HepG2 (cell line): ENCODE data around the gene TPX2. TPM values are rescaled to one million over a fixed set of nuclear protein-coding genes. Genes with fewer than 3 reads are reported as not detected.

Experiments used
- ATAC-seq: fragments of 200-7000 bp; cut with Tn5 transposase; 3 replicates; pipeline ENCODE4 v1.9.1; 2020; ENCODE audit warnings: mild to moderate bottlenecking, moderate library complexity
- BruUV-seq: library from RNA; stranded (reverse); fragments of 400-500 nt; replicated peaks from 2 replicates; lab custom pipeline; 2021; lab: Mats Ljungman, UMichigan
- CTCF ChIA-PET: fragments of 300-600 bp; formaldehyde crosslinking; extraction: SDS; loops from one replicate; lab custom pipeline; 2021; ENCODE audit warnings: low total read pairs, inconsistent platforms, low intra/inter-chr PET ratio; lab: Yijun Ruan, JAX
- POLR2A ChIA-PET: fragments of 350-600 bp; sonication (Branson Sonifier 250); formaldehyde crosslinking; loops from one replicate; lab custom pipeline; 2020; ENCODE audit warnings: antibody characterized with exemption, inconsistent platforms; lab: Yijun Ruan, JAX
- DNase-seq: peaks from one replicate; pipeline ENCODE4 v3.0.0-alpha.2; 2015; ENCODE audit warnings: low spot score
- FAIRE-seq: peaks from 3 replicates; lab custom pipeline; 2011; peaks lifted over from hg19 to GRCh38; lab: Jason Lieb, UNC
- H2AFZ ChIP-seq: one replicate; pipeline ENCODE4 v1.6.1; 2011; ENCODE audit warnings: low read length, inconsistent platforms
- H3K27ac ChIP-seq: fragments of 300-600 bp; 3 replicates; pipeline ENCODE4 v1.8.0; 2011; ENCODE audit warnings: mixed run types, mild to moderate bottlenecking, mixed read lengths, low read length, inconsistent platforms; ENCODE audit not compliant: insufficient read depth; ENCODE audit errors: extremely low read length
- H3K27me3 ChIP-seq, 2 experiments: fragments of 200-600 bp in 1 of 2; 2 replicates in 1 of 2; 3 replicates in 1 of 2; pipeline versions ENCODE4 v1.6.0 to v1.8.0; 2011; ENCODE audit warnings: low read length in 2 of 2, mild to moderate bottlenecking in 2 of 2, moderate library complexity in 2 of 2, inconsistent platforms in 1 of 2; ENCODE audit not compliant: insufficient read depth in 2 of 2, control insufficient read depth in 1 of 2
- H3K36me3 ChIP-seq, 2 experiments: fragments of 200-600 bp in 1 of 2; replicated peaks in 1 of 2; 2 replicates in 1 of 2; 3 replicates in 1 of 2; pipeline versions ENCODE4 v1.5.1 to v1.8.0; 2011; ENCODE audit warnings: low read length in 2 of 2, inconsistent platforms in 1 of 2; ENCODE audit not compliant: insufficient read depth in 2 of 2, control insufficient read depth in 1 of 2
- H3K4me1 ChIP-seq: 2 replicates; pipeline ENCODE4 v1.5.1; 2012; ENCODE audit warnings: low read length, inconsistent platforms; ENCODE audit not compliant: insufficient read depth
- H3K4me2 ChIP-seq: 2 replicates; pipeline ENCODE4 v1.6.0; 2011; ENCODE audit warnings: low read depth, low read length, inconsistent platforms
- H3K4me3 ChIP-seq, 3 experiments: fragments of 200-600 bp in 1 of 3; sonication (generic), shearing (Covaris generic) in 1 of 3; replicated peaks in 1 of 3; 2 replicates each; pipeline ENCODE4 v1.5.1; 2011 to 2016; ENCODE audit warnings: low read length in 3 of 3, inconsistent platforms in 2 of 3, low read depth in 2 of 3, mild to moderate bottlenecking in 2 of 3, control low read depth in 1 of 3, mixed read lengths in 1 of 3; ENCODE audit not compliant: insufficient read depth in 1 of 3
- H3K79me2 ChIP-seq: one replicate; pipeline ENCODE4 v1.6.1; 2011; ENCODE audit warnings: low read length, inconsistent platforms; ENCODE audit not compliant: insufficient read depth
- H3K9ac ChIP-seq: 2 replicates; pipeline ENCODE4 v1.6.0; 2011; ENCODE audit warnings: mild to moderate bottlenecking, low read depth, low read length, inconsistent platforms; ENCODE audit not compliant: insufficient read depth
- H3K9me3 ChIP-seq: 2 replicates; pipeline ENCODE4 v1.5.1; 2012; ENCODE audit warnings: mild to moderate bottlenecking, low read length
- H4K20me1 ChIP-seq: 2 replicates; pipeline ENCODE4 v1.6.0; 2011; ENCODE audit warnings: inconsistent platforms, mild to moderate bottlenecking, low read length, moderate library complexity; ENCODE audit not compliant: insufficient read depth
- RBM22 ChIP-seq: fragments of 200-400 bp; formaldehyde crosslinking; optimal IDR thresholded peaks from 2 replicates; pipeline ENCODE3; 2017; ENCODE audit warnings: mild to moderate bottlenecking, low read length, moderate library complexity
- SOX13 ChIP-seq, 3 experiments: fragments of 450-650 bp in 1 of 3; sonication (generic) in 1 of 3; formaldehyde crosslinking in 1 of 3; IDR thresholded peaks in 2 of 3; conservative IDR thresholded peaks in 1 of 3; 2 replicates each; pipeline versions ENCODE4 v1.5.0 to v1.6.1; 2016 to 2020; ENCODE audit warnings: antibody characterized with exemption in 1 of 3, mild to moderate bottlenecking in 1 of 3, missing compliant biosample characterization in 1 of 3, missing genetic modification reagents in 1 of 3, moderate library complexity in 1 of 3
- SRSF9 ChIP-seq: fragments of 200-400 bp; formaldehyde crosslinking; IDR thresholded peaks from 2 replicates; pipeline ENCODE4 v1.6.1; 2018; ENCODE audit warnings: borderline replicate concordance, mild to moderate bottlenecking, low read depth, low read length; ENCODE audit not compliant: insufficient read depth, poor library complexity, severe bottlenecking
- WGBS: methylation state at CpG from one replicate; pipeline ENCODE4 v1.1.6; 2017; ENCODE audit warnings: low lambda C conversion rate; 5-methylcytosine and 5-hydroxymethylcytosine counted together
- in situ Hi-C: cut with HindIII; loops from 2 replicates; pipeline ENCODE4 v1.10.0; 2017; ENCODE audit warnings: low pct_unique_long_range_greater_than_20kb; ENCODE audit not compliant: extremely low pct_ligation_motif_present
- intact Hi-C: fragments of 100-400 bp; cut with micrococcal nuclease; formaldehyde crosslinking; loops from one replicate; pipeline ENCODE4 v1.10.0; 2022; ENCODE audit not compliant: unreplicated experiment
- polyA plus RNA-seq, 8 experiments: library from polyadenylated mRNA; depleted of rRNA in 3 of 8; stranded (reverse) in 7 of 8; unstranded in 1 of 8; fragments of >200 nt; fragmentation: Illumina TruSeq in 4 of 8; extraction: Trizol in 4 of 8; gene quantifications; 2 replicates each; pipeline versions ENCODE4 v1.2.1 to v1.2.3, GENCODE V29; 2011 to 2016; ENCODE audit warnings: low read depth in 4 of 8, missing spikeins in 1 of 8, mixed read lengths in 1 of 8; ENCODE audit not compliant: insufficient read depth in 1 of 8
- total RNA-seq, 5 experiments: library from RNA; depleted of rRNA; stranded (reverse); fragments of >200 nt; fragmentation: Illumina TruSeq; extraction: Trizol; gene quantifications; 2 replicates each; pipeline ENCODE4 v1.2.3, GENCODE V29; 2016; ENCODE audit warnings: low read depth in 1 of 5
- TF ChIP-seq, protein P1 (sequence below): sonication (generic); formaldehyde crosslinking; conservative IDR thresholded peaks from 2 replicates; pipeline ENCODE4 v1.8.0; 2022; ENCODE audit warnings: low read depth, missing genetic modification reagents

The TPX2 gene
- total and polyA plus RNA-seq, 2 of the 13 experiments (the other 11 are each of a cell fraction or from before 2014, with no cell fraction given), result 34.3 to 124 TPM

GRCh38 chr20:31781945-31782344 lies 42.9 kb downstream of the TPX2 start:
- in situ Hi-C loops (no loop called here), intact Hi-C loops (no loop called here)
- BruUV-seq, result no TSS peak
- Histone ChIP-seq H3K9me3 (no peaks in the 10 kb centered on the region), H3K4me1 (no peaks in the 10 kb centered on the region), H3K27ac (no peak overlapping the region), H3K79me2 (no peaks in the 10 kb centered on the region), H3K9ac (no peak overlapping the region), H3K4me2 (no peak overlapping the region), H3K27me3 (no peaks in the 10 kb centered on the region), H3K36me3 (peaks cover 55 to 96% of the 10 kb centered on the region in 2 experiments), H4K20me1 (no peaks in the 10 kb centered on the region), H3K4me3 (no peak overlapping the region), H2AFZ (no peak overlapping the region)
- FAIRE-seq (no peak), DNase-seq (no peak), ATAC-seq (no peak)
- ChIA-PET POLR2A (no interaction called here), CTCF (no interaction called here)
- TF ChIP-seq SOX13 (IDR thresholded peaks at IDR 0.05), result no peak
- TF ChIP-seq SOX13 (CRISPR knock-in tag; conservative IDR thresholded peaks at IDR 0.05 in 1 of 2, IDR thresholded peaks at IDR 0.05 in 1 of 2), result no peak
- TF ChIP-seq RBM22, result peak; percentile 29
- TF ChIP-seq, protein P1, sequence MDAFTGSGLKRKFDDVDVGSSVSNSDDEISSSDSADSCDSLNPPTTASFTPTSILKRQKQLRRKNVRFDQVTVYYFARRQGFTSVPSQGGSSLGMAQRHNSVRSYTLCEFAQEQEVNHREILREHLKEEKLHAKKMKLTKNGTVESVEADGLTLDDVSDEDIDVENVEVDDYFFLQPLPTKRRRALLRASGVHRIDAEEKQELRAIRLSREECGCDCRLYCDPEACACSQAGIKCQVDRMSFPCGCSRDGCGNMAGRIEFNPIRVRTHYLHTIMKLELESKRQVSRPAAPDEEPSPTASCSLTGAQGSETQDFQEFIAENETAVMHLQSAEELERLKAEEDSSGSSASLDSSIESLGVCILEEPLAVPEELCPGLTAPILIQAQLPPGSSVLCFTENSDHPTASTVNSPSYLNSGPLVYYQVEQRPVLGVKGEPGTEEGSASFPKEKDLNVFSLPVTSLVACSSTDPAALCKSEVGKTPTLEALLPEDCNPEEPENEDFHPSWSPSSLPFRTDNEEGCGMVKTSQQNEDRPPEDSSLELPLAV, result no peak
- WGBS, result 98% methylated on average over 4 of the region's 4 CpGs

GRCh38 chr20:31784354-31785044 lies 45.4 kb downstream of the TPX2 start:
- no peak overlapping the region for H3K9ac ChIP-seq
- CTCF ChIA-PET, result no interaction called here
- H3K4me1 ChIP-seq, result no peaks in the 10 kb centered on the region
- ATAC-seq, result no peak
- no peak for DNase-seq
- H3K4me2 ChIP-seq, result no peak overlapping the region
- POLR2A ChIA-PET, result no interaction called here
- no peaks in the 10 kb centered on the region for H3K79me2 ChIP-seq
- H4K20me1 ChIP-seq, result no peaks in the 10 kb centered on the region
- intact Hi-C loops, result no loop called here
- WGBS, result 98% methylated on average over 7 of the region's 7 CpGs
- H2AFZ ChIP-seq, result no peak overlapping the region
- TF ChIP-seq RBM22, result peak; percentile 55
- TF ChIP-seq SRSF9, result no peak
- no peaks in the 10 kb centered on the region for H3K9me3 ChIP-seq
- H3K27ac ChIP-seq, result no peak overlapping the region
- BruUV-seq, result no TSS peak
- no peak for FAIRE-seq
- peaks cover 49 to 94% of the 10 kb centered on the region in 2 experiments for H3K36me3 ChIP-seq
- no peak overlapping the region for H3K4me3 ChIP-seq
- H3K27me3 ChIP-seq, result no peaks in the 10 kb centered on the region
- in situ Hi-C loops, result no loop called here
